ENCODE measurements around the gene OLIG3.

OLIG3 gene

DNA sequence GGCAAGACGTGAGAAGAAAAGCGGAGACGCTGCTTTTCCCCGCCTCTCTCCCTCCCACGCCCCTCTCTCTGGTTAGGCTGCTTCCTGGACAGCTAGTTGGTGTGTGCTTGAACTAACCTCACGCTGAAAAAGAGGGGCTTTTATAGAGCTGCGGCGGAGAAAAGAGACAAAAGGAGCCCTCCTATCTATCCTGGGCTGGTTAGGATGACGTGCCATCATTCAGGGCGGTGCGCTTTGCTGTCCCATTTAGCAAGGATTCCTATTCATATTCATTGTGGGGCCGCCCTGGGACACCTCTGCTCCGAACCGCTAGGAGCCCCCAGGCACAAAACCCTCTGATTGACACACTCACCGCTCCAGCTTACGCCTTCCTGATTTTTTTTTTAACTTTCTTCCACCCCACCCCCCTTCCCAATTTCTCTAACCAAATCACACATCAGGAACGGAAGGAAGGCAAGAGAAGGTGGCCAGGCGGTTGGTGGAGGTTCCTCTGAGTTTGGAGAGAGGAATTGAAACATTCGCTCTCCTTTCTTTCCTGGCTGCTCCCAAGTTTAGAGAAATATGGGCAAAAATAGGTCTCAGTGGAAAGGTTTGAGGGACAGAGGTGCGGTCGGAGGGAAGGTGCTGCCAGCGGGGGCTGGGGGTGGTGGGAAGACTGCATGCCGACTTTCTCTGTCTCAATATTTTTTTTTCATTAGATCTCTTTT is at the start of gene OLIG3:
OLIG3 (minus strand) TSS at position 114 of the 707 bp plus-strand sequence. CDS start 224 bp downstream, outside the sequence.
- DNase-seq = peak; percentile 1

DNA sequence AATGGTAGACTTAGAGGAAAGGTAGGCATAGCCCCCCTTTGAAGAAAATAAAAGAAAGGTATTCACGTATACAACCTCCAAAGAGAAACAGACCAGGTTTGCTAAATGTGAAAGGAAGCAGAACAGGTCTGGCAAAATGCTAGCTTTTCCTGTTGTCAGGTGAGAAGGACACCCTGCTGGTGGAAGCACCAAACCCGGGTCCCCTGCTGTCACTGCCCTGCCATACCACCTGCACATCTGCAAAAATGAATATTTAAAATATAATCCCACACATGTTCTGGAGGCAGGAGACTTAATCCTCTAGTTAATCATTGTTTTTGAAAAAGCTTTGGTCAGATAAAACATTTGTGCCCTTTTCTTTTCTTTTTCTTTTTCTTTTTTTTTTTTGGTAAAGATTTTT is 48.9 kb upstream of the OLIG3 start:
- DNase-seq = no peak

DNA sequence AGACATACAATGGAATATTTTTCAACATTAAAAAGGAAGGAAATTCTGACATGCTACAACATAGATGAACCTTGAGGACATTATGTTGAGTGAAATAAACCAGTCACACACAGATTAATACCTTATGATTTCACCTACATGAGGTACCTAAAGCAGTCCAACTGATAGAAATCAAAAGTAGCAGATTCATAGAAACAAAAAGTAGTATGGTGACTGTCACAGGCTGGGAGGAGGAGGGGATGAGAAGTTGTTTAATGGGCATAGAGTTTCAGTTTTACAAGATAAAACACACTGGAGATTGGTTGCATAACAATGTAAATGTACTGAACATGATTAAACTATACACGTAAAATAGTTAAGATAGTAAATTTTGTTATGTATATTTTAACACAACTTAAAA is 48.5 kb upstream of the OLIG3 start:
- DNase-seq = no peak

DNA sequence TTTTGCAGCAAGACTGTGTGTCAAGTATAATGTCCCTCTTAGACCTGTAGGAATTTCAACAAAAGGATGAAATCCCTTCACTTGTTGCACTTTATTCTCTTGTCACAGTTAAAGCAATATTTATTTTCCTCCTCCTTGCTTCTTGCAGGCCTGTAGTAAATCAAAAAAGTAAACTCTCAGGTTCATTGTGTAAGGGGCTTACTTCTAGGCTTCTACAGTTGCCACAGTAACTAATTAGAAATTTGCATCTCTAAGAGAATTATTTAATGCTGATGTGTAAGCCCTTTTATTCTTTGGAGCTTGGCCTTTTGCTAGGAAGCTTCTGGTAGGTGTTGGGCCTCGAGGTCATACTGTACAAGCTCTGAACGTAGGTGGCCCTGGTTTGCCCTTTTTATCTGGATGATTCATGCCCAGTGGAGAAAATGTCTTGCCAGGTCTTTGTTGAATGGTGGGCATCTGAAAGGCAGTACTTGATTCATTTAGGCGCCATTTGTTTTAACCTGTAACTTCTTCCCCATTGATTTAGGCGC is 47.4 kb upstream of the OLIG3 start:
- no peak for DNase-seq

DNA sequence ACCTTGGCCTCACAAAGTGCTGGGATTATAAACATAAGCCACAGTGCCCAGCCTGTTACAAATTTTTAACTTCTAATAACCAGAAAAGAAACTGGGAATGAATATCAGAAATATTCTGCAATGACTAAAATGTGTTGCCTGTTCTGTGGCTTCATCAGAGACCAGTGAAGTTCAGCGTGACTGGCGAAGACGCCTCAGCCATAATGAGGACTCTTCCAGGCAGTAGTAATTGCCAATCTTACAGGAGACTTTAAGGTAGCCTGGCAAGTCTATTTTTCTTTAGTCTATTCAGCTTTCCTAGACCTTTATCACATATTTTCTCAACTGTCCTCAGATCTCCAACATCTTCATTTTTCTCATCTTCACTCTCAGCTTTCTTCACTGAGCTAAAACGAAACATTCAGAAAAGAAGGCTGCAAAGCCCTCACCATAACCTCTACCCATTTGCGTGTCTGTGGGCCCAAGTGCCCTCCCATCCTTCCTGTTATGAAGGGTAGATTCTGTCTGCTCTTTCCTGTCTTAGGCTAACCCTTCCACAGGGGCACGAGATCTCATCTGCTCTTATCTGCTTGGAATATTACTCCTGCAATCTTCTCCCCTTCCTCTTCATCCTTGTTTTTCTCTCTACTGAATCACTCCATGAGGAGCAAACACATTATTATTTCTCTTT is 42.0 kb upstream of the OLIG3 start:
- no peak for DNase-seq

DNA sequence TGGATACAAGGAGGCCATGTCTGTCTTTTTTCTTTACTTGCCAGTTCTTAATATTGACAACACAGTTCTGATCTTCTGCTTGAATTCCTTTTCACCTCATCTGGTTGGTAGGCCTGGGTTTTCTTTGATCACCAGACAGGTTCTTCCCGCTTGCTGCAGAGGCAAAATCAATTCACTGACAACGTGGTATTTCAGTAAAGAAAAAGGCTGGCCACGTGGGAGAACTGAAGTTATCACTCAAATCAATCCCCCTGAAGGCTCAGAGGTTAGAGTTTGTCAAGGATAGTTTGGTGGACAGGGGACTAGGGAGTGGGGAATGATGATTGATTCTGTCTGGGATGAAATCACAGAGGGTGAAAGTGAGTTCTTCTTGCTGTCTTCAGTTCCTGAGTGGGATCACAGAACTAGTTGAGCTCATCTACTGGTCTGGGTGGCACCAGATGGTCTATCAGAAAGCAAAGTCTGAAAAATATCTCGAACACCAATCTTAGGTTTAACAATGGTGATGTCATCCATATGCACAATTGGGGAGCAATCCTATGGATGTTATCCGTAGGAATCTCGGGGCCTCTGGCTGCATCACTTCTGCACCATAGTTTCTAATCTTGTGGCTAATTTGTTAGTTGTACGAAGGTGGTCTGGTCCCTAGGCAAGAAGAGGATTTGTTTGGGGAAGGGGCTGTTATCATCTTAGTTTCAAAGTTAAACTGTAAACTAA is 37.3 kb upstream of the OLIG3 start:
- DNase-seq = no peak

DNA sequence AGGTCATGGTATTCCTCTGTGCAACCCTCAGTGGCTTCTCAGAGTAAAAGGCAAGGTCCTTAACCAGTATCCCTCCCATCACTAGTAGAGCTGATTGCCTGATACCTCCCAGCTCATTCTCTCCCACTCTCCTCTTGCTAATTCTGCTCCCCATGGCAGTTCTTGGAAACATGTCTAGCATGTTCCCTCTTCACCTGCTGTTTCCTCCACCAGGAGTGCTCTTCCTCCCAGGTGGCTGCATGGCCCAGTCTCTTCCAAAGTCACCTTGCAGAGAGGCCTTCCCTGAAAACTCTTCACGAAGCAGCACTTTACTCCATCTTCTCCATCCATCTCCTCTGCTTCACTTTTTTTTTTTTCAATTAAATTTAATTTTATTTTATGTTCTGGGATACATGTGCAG is 36.2 kb upstream of the OLIG3 start:
- no peak for DNase-seq

DNA sequence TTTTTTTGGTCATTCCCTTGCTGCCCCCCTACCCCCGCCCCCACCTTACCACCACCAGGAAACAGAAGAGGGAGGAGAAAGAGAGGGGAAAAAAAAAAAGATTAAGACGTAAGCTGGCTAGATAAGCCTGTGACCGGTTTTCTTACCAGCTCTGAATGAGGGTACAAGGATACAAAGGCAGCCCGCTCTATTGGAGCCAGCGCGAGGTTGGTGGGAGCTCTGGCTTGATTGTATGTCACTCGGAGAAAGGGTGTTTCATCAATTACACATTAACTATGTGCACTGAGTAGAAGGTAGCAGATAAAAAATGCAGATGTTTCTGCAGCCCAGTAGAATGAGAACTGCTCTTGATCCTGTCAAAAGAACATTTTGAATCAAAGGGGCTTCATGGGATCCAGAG is 28.6 kb upstream of the OLIG3 start:
- DNase-seq = no peak

DNA sequence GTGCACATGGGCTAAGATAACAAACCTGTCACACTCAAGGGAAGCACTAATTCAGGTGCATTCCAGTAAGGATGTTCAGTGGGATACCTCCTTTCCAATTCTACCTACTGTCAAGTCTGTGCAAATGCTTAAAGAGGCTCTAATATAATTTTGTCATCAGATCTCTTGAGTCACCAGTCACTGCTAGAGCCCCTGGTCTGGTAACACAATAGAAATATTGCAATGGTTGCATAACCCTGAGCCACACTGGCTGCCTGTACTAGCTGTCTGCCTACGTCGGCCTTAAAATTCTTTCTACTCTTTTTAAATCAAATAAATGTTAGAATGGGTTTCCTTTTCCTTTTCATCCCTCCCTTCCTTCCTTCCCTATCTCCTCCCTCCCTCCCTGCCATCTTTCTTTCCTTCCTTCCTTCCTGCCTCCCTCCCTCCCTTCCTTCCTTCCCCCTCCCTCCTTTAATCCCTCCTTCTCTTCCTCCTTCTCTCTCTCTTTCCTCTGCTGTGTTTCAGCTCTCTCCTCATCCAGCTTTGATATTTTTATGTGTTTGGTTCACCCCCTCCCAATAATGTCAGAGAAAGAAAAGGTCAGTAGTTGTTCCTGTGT is 28.1 kb upstream of the OLIG3 start:
- DNase-seq = no peak

DNA sequence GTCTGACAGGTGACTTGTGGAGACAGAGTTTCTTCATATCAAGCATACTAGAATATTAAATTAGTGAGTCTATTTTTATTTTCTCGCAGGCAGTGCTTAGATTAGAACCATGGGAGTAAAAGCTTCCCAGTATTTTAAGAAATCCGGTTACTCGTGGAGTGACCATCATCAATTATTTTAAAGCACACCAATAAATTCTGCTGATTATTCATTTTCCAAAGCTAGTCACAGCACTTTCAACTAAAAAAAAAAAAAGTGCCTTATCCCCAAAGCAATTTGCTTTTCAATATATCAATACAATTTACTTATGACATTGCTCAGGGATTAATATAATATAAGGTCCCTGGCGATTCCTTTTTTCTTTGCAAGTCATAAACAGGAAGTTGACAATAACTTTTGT is 26.3 kb upstream of the OLIG3 start:
- no peak for DNase-seq

DNA sequence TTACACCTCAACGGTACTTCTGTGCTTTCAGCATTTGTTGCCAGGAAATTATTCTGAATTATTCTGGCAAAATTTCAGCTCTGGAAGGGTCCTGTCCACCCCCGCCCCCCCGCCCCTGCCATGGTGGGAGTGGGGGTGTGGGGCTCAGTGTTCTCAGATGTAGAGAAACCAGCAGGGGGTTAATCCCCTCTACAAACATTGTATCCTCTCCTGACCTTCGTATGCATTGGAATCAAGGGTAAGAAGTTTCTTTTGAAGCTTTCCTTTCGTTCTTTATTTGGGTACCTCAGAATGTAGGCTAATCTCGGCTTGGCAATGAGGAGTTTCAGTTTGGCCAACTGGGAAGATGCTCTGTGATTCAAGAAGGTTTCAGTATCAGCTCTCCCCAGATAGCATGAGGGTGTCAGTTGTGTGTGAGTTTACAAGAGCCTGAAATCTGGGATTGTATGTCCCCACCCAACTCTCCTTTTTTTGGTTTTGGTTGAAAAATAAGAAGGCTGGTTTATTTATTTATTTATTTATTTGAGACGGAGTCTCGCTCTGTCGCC is 25.5 kb upstream of the OLIG3 start:
- DNase-seq = no peak

DNA sequence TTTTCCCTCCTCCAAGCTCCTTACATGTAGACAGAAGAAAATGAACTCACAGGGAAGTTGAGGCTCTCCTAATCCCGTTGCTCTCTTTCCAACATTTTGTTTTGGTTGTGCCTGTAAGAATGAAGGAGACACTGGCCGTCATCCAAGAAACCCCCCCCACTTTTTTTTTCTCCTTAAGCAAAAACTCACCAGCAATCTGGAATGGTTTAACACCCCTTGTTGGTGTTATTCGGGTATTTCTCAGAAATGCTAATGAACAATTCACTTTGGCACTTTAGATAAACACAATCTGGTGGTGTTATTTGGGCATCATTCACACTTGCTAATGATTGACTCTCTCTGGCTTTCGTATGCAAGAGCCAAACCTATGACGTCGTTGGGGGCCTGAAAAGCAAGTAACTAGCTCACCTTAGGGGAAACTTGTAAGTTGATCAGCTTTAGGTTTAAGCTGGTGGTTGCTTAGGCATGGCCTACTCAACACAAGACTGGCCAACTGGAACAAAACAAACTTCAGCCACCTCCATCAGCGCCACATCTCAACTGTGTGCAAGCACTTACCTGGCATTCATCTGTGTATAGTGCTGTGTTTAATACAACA is 24.3 kb upstream of the OLIG3 start:
- DNase-seq = peak; percentile 2

DNA sequence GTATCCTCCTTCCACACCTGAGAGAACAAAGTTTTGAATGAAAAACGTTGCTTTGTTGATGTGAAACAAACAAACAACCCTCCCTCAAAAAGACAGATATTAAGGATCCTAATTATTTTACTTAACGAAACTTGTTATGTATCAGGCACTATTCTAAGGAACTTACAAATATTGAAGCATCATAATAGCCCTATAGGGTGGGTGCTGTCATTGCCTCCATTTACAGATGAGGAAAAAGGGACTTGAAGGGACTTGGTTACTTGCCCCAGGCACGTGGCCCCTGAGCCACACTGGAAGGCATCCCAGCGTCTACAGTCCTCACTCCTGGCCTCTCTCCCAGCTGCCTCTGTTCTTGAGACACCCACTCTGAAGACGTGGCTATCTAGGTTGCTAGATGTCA is 20.2 kb upstream of the OLIG3 start:
- DNase-seq = no peak

DNA sequence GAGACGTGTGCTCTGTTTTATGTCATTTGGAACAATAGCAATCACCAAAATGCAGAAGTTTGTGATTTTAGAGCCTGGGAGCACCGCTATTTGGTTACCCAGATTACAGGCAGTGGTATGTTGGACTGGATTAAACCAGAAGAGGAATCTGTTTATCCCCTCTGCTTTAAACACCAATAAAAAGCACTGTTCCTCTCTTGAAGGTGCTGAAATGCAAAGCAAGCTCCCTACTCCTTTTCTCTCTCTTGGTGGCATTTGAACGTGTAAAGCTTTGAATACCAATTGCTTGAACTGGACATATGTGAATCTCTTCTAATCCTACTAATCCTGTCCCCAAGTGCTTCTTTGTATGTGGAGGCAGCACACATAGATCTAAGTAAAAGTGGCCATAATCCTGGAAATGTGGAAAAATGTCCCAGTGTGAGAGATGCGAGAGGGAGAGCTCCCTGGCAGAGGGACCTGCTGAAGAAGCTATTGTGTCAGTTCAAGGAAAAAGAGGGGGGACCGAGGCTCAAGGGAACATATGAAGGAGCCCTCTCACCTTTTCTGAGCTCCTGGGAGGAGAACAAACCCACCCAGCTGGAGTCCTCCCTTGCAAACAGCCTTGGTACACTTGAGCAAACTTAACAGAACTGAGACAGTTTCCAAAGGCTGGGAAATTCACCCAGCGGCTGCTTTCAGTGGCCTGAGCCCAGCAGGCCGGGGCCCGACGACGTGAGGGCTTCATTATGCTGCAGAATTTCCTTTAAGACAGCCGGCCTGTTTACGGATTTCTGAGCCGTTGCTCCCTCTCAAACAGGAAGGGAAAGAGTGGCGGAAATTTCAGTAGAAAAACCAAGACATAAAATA is 18.8 kb upstream of the OLIG3 start:
- no peak for DNase-seq

DNA sequence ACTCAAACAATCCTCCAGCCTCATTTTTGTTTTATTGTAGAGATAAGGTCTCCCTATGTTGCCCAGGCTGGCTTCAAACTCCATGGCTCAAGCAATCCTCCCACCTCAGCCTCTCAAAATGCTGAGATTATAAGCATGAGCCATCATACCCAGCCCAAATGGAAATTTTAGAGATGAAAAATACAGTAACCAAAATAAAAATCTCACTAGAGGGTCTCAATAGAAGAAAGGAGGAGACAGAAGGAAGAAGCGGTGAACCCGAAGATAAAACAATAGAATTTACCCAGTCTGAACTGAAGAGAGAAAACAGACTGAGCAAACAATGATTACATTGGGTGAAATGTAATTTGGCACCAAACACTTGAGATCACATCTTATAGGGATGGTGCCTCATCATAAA is 16.7 kb upstream of the OLIG3 start:
- no peak for DNase-seq

DNA sequence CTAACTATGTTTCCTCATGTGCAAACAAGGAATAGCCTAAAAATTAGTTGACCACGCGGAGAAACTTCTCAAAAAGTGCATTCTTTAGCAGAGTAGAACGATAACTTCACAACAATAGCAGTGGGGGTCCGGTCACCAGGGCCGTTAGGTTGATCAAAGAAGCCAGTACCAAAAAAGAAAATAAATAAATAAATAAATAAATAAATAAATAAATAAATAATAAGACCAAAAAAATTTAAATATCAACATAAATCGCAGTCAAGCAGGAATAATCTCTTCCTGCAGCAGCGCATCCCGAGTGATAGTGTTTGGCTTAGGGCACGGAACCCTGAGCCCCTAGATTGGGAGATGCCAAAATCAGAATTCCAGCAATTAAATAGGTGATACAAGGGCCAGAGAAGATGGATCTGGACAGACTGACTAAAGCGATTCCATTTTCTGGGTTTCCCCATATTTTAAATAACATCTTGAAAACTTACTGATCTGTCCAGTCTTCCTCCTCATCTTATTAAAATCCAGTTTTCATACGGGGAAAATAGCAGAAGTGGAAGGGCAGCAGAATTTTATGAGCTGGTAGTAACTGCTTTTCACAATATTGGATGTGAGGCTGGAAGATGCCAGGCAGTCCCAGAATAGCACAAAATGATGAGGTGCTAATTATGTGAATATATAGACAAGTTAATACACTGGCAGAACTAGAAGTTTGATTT is 4.4 kb upstream of the OLIG3 start:
- DNase-seq = no peak

DNA sequence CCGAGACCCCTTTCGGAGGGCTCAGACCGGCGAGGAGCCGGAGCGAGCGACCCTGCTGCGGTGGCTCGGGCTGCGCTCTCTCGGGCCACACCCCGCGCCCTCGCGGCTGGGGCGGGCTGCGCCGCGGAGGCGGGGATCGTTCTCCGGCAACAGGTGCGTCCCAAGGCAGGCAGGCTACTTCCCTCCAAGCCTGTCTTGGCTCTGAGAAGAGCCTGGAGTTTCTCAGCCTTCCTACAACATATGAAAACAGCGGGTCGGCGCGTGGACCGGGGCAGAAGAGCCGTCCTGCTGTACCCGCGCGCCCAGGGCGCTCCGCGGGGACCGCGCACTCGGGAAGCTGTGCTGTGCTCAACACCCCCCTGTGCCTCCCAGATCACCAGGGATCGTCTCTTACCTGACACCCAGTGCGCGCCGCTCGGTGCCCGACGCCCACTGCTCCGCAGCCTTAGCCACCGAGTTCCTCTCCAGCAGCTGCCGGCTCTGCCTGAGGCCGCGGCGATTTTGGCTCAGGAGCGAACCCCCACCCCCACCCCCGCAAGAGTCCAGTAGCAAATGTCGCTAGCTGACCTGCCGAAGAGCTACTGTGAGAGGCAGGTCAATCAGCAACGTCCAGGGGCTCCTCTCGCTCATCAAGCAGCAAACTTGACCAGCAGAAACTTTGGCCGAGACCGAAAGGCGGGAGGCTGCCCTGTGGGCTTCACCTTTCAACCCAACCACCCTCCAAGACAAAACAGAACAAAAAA is 3.7 kb upstream of the OLIG3 start:
- peak; percentile 9 for DNase-seq

DNA sequence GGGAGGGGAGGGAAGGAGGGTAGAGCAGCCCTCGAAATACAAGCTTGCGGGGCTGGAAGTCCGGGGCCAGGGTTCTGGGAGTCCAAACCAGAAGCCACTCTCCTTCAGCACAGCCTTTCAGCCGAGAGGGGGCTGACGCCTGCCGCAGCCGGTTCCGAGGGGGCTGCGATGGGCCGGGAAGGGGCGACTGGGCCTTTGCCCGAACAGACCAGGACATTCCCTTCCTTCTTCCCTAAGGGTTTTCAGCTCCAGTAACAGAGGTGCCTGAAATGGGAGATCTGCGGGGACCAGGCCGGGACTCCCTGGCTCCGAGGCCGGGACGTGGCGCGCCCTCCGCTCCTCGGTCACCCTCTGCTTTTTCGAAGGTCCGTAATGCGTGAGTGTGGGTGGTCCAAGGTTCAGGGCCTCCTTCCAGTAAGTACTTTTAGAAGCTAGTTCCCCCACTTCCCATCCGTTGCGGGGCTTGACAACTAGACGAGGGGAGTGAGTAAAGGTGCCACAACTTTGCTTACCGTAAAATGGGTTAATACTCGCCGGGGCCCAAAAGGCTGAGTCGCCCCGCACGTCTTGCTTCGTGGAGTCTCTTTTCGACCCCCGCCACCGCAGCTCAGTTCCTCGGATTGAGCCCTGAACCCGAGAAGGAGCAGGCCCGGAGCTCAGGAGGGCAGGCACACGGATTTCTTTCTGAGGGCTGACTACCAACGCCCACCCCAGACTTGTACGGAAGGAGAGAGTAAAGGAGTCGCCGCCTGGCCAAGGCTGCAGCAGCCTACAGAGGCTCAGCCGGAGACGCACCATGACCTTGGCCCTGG is 2.9 kb upstream of the OLIG3 start:
- peak; percentile 9 for DNase-seq

DNA sequence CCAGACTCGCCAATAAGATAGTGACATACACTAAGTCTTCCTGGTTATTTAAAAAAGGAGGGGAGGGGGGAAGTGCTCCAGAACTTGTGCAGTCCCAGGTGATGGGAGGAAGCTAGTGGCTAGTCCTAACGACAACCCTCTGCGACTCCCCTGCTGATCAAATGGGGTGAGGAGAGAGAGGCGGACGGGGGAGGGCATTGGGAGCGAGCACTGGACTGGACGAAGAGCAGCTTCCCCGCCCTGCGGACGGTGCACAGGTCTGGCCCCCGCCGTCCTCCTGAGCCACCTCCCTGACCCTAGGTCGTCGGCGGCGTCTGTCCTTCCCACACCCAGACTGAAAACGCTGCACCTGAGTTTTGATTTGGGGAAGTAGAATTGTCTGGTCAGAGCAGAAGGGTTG is 2.2 kb upstream of the OLIG3 start:
- DNase-seq = peak; percentile 12

All from NCI-H510A treated with DMSO at 0.1 percent for 48 hours (cell line).